ENCODE data around the gene NSUN5. TPM values are rescaled to one million over a fixed set of nuclear protein-coding genes. Genes with fewer than 3 reads are reported as not detected.
"Not testable (repeated sequence)": the region's sequence is repeated elsewhere in the genome, so short reads cannot be mapped to it uniquely, and the experiment has no call there.

NSUN5 gene
- total RNA-seq, 1 donor from 2014 or later, result 26.8 TPM

DNA sequence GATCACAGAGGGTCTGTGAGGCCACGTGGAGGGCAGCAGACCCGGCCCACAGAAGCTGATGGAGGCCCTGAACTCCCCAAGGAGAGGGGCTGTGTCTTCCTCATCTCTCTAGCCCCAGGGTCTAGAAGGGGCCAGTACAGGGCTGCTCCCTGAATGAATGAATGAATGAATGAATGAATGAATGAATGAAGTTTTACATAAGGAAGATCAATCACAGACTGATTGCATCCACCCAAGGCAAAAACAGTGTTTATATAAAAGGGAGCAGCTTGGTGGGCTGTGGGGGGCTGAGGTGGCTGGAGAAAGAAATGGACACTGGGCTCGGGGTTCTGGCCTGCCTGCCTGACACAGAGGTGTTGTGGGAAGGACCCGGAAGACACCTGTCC, 4.9 kb upstream of the NSUN5 start:
- Mint-ChIP-seq H3K36me3 (no peaks in the 10 kb centered on the region), H3K9me3 (no peaks in the 10 kb centered on the region), H3K4me3 (no peak overlapping the region), H3K27ac (no peak overlapping the region), H3K4me1 (ENCODE audit: unreplicated experiment) (no peaks in the 10 kb centered on the region), H3K27me3 (no peaks in the 10 kb centered on the region)
- TF ChIP-seq, protein P1, sequence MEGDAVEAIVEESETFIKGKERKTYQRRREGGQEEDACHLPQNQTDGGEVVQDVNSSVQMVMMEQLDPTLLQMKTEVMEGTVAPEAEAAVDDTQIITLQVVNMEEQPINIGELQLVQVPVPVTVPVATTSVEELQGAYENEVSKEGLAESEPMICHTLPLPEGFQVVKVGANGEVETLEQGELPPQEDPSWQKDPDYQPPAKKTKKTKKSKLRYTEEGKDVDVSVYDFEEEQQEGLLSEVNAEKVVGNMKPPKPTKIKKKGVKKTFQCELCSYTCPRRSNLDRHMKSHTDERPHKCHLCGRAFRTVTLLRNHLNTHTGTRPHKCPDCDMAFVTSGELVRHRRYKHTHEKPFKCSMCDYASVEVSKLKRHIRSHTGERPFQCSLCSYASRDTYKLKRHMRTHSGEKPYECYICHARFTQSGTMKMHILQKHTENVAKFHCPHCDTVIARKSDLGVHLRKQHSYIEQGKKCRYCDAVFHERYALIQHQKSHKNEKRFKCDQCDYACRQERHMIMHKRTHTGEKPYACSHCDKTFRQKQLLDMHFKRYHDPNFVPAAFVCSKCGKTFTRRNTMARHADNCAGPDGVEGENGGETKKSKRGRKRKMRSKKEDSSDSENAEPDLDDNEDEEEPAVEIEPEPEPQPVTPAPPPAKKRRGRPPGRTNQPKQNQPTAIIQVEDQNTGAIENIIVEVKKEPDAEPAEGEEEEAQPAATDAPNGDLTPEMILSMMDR (conservative IDR thresholded peaks at IDR 0.05), result no peak
- DNase-seq (ENCODE audit: extremely low spot score, unreplicated experiment), result no peak

DNA sequence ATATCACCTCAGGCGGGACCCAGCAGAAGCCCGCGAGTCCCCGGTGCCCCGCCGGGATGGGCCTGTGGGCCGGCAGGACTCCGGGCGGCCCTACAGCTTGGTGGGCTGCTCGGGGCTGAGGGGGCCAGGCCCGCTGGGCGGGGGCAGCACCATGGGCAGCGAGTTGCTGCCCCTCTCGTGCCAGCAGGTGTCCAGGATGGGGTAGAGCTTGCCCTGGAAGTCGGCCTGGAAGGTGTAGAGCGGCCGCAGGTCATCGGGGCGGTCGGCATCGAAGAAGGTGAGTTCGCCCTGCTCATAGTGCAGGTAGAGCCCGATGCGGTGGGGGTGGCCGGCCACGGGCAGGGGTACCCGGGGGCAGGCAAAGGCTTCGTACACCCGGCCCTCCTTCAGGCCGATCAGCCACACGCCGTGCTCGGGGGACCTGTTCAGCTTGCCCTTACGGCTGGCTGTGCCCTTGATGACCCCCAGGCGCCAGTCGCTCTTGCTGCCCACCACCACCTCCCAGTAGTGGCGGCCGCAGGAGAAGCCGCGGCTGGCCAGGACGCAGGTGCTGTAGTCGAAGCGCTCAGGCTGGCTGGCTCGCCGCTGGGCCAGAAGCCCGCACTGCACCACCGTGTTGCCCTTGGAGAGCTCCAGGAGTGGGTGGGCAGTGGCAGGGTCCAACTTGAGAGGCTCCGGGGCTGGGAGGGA, 4.3 kb upstream of the NSUN5 start:
- peaks cover 3% of the 10 kb centered on the region for H3K4me1 Mint-ChIP-seq (ENCODE audit: unreplicated experiment)
- no peak overlapping the region for H3K4me3 Mint-ChIP-seq
- no peaks in the 10 kb centered on the region for H3K36me3 Mint-ChIP-seq
- TF ChIP-seq, protein P1 (conservative IDR thresholded peaks at IDR 0.05), result no peak
- no peak overlapping the region for H3K27ac Mint-ChIP-seq
- no peak for DNase-seq (ENCODE audit: extremely low spot score, unreplicated experiment)
- no peaks in the 10 kb centered on the region for H3K9me3 Mint-ChIP-seq
- no peaks in the 10 kb centered on the region for H3K27me3 Mint-ChIP-seq

DNA sequence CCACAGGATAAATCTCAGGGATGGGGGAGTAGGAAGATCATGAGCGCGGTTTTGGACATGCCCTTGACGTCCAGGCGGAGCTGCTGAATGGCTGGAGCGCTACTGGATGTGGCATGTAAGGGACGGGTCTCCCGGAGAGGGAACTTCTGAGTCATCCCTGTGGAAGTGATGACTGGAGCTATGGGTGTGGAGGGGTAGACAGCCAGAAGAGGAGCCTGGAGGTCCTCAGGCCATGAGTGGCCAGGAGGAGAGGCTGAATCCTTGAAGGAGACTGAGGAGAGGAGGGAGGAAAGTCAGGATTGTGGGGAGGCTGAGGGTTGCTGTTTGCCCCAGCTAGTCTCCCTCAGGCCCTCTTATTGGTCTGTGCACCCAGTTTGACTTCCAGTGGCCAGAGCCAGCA, 2.8 kb upstream of the NSUN5 start:
- not testable (repeated sequence) for H3K27ac Mint-ChIP-seq, H3K27me3 Mint-ChIP-seq
- peaks cover 13% of the 10 kb centered on the region for H3K4me1 Mint-ChIP-seq (ENCODE audit: unreplicated experiment)

DNA sequence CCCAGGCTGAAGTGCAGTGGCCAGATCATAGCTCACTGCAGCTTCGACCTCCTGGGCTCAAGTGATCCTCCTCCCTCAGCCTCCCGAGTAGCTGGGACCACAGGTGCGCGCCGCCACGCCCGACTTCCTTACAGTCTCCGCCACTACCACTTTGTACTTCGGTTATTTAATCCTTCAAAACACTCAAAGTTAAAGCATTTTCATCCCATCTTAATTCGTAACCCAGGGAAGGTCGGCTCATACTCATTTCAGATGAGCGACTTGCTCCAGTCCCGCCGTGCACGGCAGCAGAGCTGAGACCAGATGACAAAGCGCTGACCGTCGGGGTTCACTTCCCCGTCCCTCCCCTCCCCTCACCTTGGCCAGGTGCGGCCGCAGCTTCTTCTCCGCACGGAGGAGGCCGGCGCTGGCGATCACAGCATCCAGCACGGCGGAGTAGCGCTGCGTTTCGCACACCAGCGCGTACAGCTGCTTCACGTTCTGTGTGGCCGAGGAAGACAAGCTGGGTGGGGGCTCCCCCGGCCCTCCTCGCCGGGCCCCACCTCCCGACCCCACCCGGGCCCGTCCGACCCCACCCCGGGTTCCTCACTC, 457 bp downstream of the NSUN5 start:
- peaks cover 13% of the 10 kb centered on the region for H3K4me1 Mint-ChIP-seq (ENCODE audit: unreplicated experiment)
- H3K36me3 Mint-ChIP-seq, result peaks cover 4% of the 10 kb centered on the region
- TF ChIP-seq, protein P1 (conservative IDR thresholded peaks at IDR 0.05), result no peak
- peak overlapping the region; percentile 79 for H3K27ac Mint-ChIP-seq
- DNase-seq (ENCODE audit: extremely low spot score, unreplicated experiment), result no peak
- no peaks in the 10 kb centered on the region for H3K27me3 Mint-ChIP-seq
- no peaks in the 10 kb centered on the region for H3K9me3 Mint-ChIP-seq
- H3K4me3 Mint-ChIP-seq, result peak overlapping the region; percentile 96

More for the DNA sequence above, 2.8 kb upstream of the NSUN5 start:
- H3K4me3 Mint-ChIP-seq; DNase-seq (ENCODE audit: extremely low spot score, unreplicated experiment); H3K9me3 Mint-ChIP-seq; H3K36me3 Mint-ChIP-seq: not testable (repeated sequence)

DNA sequence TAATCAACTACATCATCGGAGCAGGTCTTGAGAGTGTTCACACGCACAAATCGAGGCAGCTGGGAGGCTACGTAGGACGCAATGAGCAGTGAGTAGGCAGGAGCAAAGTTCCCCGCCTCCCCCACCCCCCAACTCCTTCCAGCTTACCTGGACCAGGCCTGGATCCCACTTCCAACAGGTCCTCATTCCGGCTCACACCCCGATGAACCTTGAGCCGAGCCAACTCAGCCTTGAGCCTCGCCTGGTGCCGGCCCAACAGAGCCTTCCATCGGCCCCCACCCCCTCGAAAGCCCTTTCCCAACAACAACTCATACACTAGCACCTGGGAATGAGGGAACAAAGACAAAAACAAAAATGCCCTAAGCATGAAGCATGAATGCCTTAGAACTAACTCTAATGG, 1.2 kb downstream of the NSUN5 start:
- TF ChIP-seq, protein P1 (conservative IDR thresholded peaks at IDR 0.05), result no peak
- Mint-ChIP-seq H3K4me3 (peak overlapping the region; percentile 96), H3K27me3 (no peaks in the 10 kb centered on the region), H3K9me3 (no peaks in the 10 kb centered on the region), H3K36me3 (peaks cover 4% of the 10 kb centered on the region), H3K27ac (no peak overlapping the region), H3K4me1 (ENCODE audit: unreplicated experiment) (peaks cover 13% of the 10 kb centered on the region)
- DNase-seq (ENCODE audit: extremely low spot score, unreplicated experiment), result no peak

DNA sequence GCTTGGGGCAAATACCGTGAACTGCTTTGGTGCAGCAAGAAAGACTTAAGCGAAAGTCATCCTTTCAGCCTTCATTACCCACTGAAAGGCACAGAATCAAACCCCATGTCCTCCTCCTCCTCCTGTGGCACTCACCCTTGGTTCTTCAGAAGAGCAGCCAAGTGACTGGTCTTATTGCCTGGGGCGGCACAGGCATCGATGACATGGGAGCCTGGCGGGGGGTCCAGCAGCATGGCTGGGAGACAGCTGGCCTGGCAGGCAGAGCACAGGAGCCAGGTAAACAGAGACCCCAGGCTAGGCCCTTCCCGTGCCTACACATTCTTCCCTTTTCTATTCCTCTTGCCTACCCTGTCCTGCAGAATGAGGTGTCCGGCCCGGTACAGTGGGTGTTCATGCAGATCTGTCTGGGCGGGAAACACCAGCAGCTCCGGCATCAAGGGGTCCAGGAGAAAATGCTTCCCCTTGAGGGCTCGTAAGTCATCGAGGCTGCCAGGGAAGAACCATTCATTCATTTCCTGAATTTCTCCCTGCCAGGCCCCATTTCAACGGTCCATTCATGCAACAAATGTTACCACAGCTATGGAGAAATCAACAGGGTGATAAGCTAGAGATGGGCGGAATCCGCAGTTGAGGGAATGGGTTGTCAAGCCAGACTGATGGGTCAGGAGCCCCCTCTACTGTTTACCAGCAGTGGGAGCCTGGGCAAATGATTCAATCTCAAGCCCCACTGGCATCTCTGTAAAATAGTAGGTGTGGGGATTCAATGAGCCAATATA, 3.8 kb downstream of the NSUN5 start:
- H3K36me3 Mint-ChIP-seq; H3K4me3 Mint-ChIP-seq; H3K27me3 Mint-ChIP-seq; H3K27ac Mint-ChIP-seq; DNase-seq (ENCODE audit: extremely low spot score, unreplicated experiment); H3K9me3 Mint-ChIP-seq: not testable (repeated sequence)
- H3K4me1 Mint-ChIP-seq (ENCODE audit: unreplicated experiment), result peaks cover 13% of the 10 kb centered on the region
